Measurements from ENCODE around the gene CKLF. TPM values are rescaled to one million over a fixed set of nuclear protein-coding genes. Genes with fewer than 3 reads are reported as not detected.

Gene CKLF
- total and polyA plus RNA-seq, 2 donors from 2014 or later: 28.7 to 42.4 TPM

DNA sequence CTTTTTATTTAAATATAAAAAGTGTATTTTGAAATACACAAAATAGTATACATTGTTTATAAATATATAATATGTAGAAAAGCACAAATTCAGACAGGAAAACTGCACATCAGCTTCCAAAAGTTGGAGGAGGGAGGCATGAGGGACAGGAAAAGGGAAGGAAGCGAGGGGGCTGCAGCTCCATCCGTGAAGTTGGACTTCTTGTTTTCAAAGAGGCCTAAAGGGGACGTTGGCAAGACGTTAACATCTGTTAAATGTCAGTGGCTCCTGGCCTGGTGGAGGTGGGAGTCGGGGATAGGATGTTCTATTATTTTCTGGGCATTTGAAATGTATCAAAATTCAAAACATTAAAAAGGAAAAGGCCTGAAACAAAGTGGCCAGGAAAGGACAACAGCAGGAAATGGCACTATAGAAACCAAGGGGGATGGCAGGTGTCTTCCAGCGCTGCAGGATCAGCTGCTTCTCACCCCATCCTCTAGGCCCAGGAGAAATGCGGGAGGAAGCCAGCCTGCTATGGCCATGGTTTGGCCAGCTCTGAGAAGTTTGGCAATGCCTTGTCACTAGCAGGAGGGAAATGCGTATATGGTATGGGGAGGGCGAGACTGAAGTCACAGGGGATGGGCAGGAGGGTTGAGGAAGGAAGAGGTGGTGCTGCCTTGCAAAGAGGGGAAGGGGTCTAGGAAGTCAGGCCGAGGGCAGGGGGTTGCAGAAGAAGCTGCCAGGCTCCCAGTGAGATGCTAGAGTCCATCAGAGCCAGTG is 33.3 kb downstream of the CKLF start:
- DNase-seq (no peak), FAIRE-seq (no peak)
- intact Hi-C loops (cut with DNase I): no loop called here
- Histone ChIP-seq H3K4me1 (ENCODE audit: control insufficient read depth in 2 of 3, insufficient read depth in 2 of 3, low read depth in 1 of 3, low read length in 3 of 3) (peaks cover 7 to 8% (median 7%) of the 10 kb centered on the region in 3 donors), H3K36me3 (ENCODE audit: control insufficient read depth in 2 of 3, insufficient read depth in 3 of 3, low read length in 3 of 3) (no peaks in the 10 kb centered on the region), H3K27me3 (ENCODE audit: control insufficient read depth, insufficient read depth, low read length) (no peaks in the 10 kb centered on the region), H3K4me3 (ENCODE audit: low read length in 3 of 3) (no peak overlapping the region), H3K9ac (ENCODE audit: low read length in 3 of 3) (no peak overlapping the region), H3K27ac (ENCODE audit: low read depth in 2 of 2, low read length in 2 of 2) (no peak overlapping the region), H3K9me3 (ENCODE audit: control insufficient read depth in 2 of 3, insufficient read depth in 1 of 3, low read length in 3 of 3) (no peaks in the 10 kb centered on the region)
- TF ChIP-seq, protein P1, sequence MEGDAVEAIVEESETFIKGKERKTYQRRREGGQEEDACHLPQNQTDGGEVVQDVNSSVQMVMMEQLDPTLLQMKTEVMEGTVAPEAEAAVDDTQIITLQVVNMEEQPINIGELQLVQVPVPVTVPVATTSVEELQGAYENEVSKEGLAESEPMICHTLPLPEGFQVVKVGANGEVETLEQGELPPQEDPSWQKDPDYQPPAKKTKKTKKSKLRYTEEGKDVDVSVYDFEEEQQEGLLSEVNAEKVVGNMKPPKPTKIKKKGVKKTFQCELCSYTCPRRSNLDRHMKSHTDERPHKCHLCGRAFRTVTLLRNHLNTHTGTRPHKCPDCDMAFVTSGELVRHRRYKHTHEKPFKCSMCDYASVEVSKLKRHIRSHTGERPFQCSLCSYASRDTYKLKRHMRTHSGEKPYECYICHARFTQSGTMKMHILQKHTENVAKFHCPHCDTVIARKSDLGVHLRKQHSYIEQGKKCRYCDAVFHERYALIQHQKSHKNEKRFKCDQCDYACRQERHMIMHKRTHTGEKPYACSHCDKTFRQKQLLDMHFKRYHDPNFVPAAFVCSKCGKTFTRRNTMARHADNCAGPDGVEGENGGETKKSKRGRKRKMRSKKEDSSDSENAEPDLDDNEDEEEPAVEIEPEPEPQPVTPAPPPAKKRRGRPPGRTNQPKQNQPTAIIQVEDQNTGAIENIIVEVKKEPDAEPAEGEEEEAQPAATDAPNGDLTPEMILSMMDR (IDR thresholded peaks at IDR 0.05; ENCODE audit: borderline replicate concordance, extremely low read depth, insufficient read depth): no peak

DNA sequence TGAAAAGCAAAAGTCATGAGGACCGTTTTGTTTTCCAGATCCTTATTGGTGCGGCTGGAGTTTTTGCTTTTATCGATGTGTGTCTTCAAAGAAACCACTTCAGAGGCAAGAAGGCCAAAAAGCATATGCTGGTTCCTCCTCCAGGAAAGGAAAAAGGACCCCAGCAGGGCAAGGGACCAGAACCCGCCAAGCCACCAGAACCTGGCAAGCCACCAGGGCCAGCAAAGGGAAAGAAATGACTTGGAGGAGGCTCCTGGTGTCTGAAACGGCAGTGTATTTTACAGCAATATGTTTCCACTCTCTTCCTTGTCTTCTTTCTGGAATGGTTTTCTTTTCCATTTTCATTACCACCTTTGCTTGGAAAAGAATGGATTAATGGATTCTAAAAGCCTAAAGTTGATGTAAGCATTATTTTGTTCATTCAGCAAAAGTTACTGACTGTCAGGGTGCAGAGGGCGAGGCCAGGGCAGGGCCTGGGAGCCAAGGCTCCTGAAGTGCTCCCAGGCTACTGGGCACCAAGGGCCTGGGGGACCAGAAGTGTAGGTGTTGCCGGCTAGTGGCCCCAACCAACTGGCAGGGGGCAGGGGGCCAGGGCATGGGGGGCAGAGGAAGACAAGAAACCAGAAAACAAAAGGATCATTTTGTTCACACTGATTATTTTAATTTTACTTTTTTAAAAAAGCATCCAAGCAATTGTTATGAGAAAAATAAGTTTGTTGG is 35.7 kb downstream of the CKLF start:
- Histone ChIP-seq H3K4me3 (ENCODE audit: low read length in 3 of 3) (no peak overlapping the region), H3K27ac (ENCODE audit: low read depth in 2 of 2, low read length in 2 of 2) (no peak overlapping the region), H3K27me3 (ENCODE audit: control insufficient read depth, insufficient read depth, low read length) (no peaks in the 10 kb centered on the region), H3K36me3 (ENCODE audit: control insufficient read depth in 2 of 3, insufficient read depth in 3 of 3, low read length in 3 of 3) (no peaks in the 10 kb centered on the region), H3K9me3 (ENCODE audit: control insufficient read depth in 2 of 3, insufficient read depth in 1 of 3, low read length in 3 of 3) (no peaks in the 10 kb centered on the region), H3K4me1 (ENCODE audit: control insufficient read depth in 2 of 3, insufficient read depth in 2 of 3, low read depth in 1 of 3, low read length in 3 of 3) (no peaks in the 10 kb centered on the region), H3K9ac (ENCODE audit: low read length in 3 of 3) (no peak overlapping the region)
- no peak for FAIRE-seq
- TF ChIP-seq, protein P1 (IDR thresholded peaks at IDR 0.05; ENCODE audit: borderline replicate concordance, extremely low read depth, insufficient read depth): no peak
- no peak for DNase-seq
- intact Hi-C loops (cut with DNase I): no loop called here

DNA sequence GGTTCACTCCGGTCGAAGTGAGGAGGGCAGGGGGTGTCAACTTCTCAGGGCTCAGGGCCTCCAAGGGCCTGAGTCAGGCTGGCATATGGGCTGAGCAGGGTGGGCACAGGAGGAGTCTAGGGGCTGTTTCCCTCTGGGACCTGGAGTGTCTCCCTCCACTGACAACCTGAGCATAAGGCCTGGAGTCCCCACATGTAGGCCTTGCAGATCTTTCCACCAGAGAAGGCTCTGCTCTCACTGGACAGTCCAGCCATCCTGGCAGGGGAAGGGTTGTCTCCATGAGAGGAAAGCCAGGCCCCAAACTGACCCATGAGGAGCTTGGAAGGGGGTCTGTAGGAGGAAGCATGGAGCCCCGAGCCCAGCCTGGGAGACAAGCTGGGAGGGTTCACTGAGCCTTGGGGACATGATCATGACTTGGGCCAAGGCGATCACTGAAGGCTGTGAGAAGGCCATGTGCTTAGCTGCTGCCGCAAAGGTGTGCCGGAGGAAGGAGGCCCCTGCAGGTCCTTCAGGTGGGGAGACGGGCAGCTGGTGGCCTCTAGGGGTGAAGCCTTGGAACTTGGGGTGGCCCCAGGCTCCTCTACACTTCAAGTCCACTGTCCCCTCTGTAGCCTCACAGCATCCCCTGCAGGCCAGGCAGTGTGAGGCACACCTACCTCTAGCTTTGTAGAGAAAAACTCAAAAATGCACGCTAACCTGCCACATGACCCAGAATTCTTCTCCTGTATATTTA is 36.8 kb downstream of the CKLF start:
- TF ChIP-seq, protein P1 (IDR thresholded peaks at IDR 0.05; ENCODE audit: borderline replicate concordance, extremely low read depth, insufficient read depth): peak; percentile 62
- no peak overlapping the region for H3K27ac ChIP-seq (ENCODE audit: low read depth in 2 of 2, low read length in 2 of 2)
- H3K9me3 ChIP-seq (ENCODE audit: control insufficient read depth in 2 of 3, insufficient read depth in 1 of 3, low read length in 3 of 3): no peaks in the 10 kb centered on the region
- H3K4me1 ChIP-seq (ENCODE audit: control insufficient read depth in 2 of 3, insufficient read depth in 2 of 3, low read depth in 1 of 3, low read length in 3 of 3): no peaks in the 10 kb centered on the region
- H3K9ac ChIP-seq (ENCODE audit: low read length in 3 of 3): no peak overlapping the region
- no peaks in the 10 kb centered on the region for H3K36me3 ChIP-seq (ENCODE audit: control insufficient read depth in 2 of 3, insufficient read depth in 3 of 3, low read length in 3 of 3)
- FAIRE-seq: no peak
- intact Hi-C loops (cut with DNase I): no loop called here
- H3K4me3 ChIP-seq (ENCODE audit: low read length in 3 of 3): no peak overlapping the region
- DNase-seq: no peak
- H3K27me3 ChIP-seq (ENCODE audit: control insufficient read depth, insufficient read depth, low read length): no peaks in the 10 kb centered on the region
